WTC11 (cell line): ENCODE measurements around the gene EEF1AKMT3.

Experiments used
- CTCF ChIP-seq: fragments of 200-600 bp; IDR thresholded peaks from 2 replicates; pipeline ENCODE4 v1.8.0; 2022; ENCODE audit warnings: antibody characterized with exemption
- EMX1 ChIP-seq: fragments of 250-450 bp; sonication (Bioruptor Pico); IDR thresholded peaks from 2 replicates; pipeline ENCODE4 v1.8.0; 2021; ENCODE audit warnings: mild to moderate bottlenecking

GRCh38 chr12:57737467-57738460, 34.6 kb upstream of the EEF1AKMT3 start:
- no peak for TF ChIP-seq CTCF
- no peak for TF ChIP-seq EMX1 (CRISPR knock-in tag)
